WI38 (cell line): ENCODE measurements around the gene MOCOS.
A peak's percentile ranks its signal among the peaks of the same experiment; 100 is the strongest.

Source experiments
- H3K4me3 ChIP-seq: 2 replicates; pipeline ENCODE4 v1.5.1; 2011; ENCODE audit warnings: low read depth, mild to moderate bottlenecking, control low read depth, low read length
- TF ChIP-seq, protein P1 (sequence below): IDR thresholded peaks from 2 replicates; pipeline ENCODE4 v1.5.1; 2012; ENCODE audit warnings: low read depth, mild to moderate bottlenecking, control low read depth, low read length

Gene MOCOS

DNA sequence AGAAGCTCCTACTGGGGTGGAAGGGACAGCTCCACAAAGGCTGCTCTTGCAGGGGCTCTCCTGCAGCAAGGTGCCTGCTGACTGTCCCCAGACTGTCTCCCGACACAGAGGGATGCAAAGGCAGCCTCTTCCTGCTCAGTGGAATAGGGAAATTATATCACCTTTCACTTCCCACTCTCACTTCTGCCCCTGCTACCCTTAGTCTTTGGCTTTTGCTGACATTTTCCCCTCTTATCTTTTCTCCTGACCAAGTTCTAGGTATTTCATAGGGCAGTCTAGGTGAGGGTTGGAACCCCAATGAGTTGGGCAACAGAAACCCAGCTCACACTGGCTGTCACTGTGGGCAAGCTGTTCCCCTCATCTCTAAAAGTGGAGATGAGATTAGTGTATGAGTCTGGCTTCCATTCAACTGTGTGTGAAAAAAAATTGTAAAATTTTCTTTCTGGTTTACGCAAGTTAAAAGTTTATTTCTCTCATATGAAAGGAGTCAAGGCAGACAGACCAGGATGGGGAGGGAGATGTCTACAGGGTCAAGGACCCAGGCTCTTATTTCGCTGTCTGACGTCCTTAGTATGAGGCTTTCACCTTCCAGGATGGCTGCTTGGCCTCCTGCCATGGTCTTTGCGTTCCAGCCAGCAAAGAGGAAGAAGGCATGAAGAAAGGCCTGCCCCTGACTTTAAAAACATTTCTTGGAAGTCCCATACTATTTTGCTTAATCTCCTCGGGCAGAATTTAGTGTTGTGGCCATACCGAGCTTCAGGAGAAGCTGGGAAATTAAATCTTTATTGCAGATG lies 7.5 kb upstream of the MOCOS start:
- H3K4me3 ChIP-seq: no peak overlapping the region
- TF ChIP-seq, protein P1, sequence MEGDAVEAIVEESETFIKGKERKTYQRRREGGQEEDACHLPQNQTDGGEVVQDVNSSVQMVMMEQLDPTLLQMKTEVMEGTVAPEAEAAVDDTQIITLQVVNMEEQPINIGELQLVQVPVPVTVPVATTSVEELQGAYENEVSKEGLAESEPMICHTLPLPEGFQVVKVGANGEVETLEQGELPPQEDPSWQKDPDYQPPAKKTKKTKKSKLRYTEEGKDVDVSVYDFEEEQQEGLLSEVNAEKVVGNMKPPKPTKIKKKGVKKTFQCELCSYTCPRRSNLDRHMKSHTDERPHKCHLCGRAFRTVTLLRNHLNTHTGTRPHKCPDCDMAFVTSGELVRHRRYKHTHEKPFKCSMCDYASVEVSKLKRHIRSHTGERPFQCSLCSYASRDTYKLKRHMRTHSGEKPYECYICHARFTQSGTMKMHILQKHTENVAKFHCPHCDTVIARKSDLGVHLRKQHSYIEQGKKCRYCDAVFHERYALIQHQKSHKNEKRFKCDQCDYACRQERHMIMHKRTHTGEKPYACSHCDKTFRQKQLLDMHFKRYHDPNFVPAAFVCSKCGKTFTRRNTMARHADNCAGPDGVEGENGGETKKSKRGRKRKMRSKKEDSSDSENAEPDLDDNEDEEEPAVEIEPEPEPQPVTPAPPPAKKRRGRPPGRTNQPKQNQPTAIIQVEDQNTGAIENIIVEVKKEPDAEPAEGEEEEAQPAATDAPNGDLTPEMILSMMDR: no peak

DNA sequence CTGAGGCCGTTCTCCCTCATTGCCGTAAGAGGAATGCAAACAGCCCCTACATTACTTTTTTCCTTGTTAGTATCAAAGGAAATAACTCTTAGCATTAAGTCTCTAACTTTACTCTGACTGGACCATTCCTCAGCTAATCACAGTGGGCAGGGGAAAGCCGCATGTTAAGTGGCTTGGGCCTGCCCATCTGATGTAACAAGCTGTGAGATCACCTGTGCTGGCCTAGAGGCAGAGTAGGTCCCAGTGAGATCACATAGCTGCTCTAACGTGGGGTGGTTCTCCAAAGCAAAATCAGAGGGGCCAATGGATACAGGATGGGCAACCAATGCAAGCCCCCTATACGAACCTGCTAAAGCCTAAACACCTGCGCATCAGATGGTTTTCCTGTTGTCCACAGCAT lies 5.9 kb upstream of the MOCOS start:
- H3K4me3 ChIP-seq: no peak overlapping the region
- TF ChIP-seq, protein P1: no peak

DNA sequence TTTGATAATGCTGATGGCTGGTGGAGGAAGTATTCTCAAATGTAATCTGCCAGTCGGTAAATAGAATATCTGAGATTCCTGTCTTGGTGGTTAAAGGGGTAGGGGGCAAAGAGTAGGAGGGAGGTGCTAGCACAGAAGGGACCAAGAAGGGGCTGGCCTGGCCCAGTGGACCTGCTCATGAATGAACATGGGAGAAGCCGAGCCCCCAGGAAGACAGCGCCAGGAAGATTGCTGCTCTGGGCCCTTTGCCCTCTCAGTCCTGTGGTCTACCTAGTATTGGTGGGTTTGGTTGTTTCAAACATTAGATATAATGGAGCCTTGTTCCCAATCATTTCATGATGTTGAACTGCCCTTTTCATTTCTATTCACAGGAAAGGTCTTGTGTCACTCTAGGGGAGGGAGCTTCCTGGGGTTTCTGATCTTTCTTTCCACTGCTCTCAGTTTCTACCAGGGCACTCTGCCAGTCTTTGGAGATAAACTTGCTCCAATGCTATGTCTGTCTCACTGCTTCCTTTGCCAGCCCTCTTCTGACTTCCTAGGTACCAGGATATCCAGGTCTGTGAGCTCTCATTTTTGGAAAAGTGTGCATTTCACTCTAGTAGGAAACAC lies 5.3 kb upstream of the MOCOS start:
- no peak overlapping the region for H3K4me3 ChIP-seq
- TF ChIP-seq, protein P1: no peak

DNA sequence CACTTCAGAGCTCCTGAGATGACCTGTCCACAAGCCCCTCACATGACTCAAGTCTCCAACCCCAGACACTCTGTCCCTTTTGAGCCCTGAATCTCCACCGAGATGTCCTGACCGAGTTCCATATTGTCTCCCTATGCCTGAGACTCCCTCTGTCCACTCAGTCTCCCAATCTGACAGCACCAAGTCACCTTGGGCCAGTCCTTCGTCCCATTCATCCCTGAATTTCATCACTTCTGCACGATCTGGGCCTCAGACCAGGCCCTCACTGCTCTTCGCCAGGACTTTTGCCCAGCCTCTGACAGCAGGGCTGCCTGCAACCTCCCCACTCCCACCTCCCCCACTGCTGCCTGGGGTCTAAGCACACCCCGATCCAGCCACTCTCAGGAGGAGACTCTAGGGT lies 4.3 kb upstream of the MOCOS start:
- H3K4me3 ChIP-seq: no peak overlapping the region
- TF ChIP-seq, protein P1: no peak

DNA sequence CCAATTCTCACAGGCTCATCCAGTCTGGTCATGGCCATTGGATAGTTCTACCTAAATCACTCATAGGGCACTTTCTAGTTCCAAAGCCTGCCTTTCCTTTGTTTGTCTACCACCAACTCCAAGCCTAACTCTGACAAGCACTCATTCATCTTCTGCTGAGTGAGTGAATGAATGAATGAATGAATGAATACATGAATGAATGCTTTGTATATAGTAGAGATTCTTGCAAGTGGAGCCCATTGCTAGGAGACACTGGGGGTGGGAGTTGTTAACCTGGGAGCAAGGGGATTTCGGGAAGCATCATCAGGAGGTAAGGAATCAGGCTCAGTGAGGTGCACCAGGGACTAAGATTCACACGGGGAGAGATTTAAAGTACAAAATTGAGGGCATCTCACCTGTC lies 3.3 kb upstream of the MOCOS start:
- TF ChIP-seq, protein P1: no peak
- no peak overlapping the region for H3K4me3 ChIP-seq

DNA sequence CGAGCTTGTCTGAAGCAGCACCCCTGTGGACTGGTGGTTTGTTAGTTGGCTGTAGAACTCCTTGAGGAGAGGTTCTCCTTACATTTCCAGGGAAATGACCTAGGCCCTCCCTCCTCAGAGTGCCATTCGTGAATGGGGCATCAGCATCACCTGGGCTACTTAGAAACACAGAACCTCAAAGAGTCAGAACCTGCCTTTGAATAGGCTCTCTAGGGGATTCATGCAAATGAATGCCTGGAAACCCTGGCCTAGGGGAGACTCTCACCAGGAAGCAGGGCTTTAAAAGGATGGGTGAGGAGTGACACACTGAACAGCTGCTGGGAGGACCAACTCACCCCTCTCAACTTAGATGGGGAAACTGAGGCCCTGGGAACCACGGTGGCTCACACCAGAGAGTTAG lies 2.1 kb upstream of the MOCOS start:
- TF ChIP-seq, protein P1: no peak
- H3K4me3 ChIP-seq: no peak overlapping the region

DNA sequence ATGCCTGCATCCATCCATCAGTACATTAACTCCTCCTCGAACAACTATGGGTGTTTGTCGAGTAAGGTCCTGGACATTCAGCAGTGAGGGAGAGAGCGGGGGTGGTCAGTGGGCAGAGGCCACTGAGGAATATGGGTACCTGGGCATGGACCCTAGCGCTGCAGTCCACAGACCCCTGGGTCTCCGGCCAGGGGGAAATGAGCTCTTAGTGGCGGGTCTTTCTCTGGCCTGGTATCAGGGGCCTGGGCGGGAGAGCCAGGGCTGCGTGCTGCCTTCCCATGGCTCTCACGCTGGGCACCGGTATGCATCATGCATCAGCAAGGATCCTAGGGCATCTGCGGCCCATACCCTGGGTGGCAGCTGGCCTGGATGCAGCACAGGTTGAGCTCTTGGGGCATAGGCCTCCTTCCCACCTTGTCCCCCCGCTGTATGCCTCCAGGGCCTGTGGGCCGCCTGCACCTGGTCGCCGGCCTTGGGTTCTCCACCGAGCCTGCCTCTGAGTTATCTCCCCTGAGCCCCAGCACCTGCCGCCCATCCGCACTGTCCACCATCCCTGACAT lies 1.3 kb upstream of the MOCOS start:
- H3K4me3 ChIP-seq: peak overlapping the region; percentile 65
- TF ChIP-seq, protein P1: no peak
